T-helper 1 cell (primary cell): ENCODE measurements around the gene LSM8.
"Not testable (repeated sequence)": the region's sequence is repeated elsewhere in the genome, so short reads cannot be mapped to it uniquely, and the experiment has no call there.

Source experiments
- DNase-seq, 5 donors: peaks; one replicate each; pipeline ENCODE4 v3.0.0-alpha.2; 2012 to 2020

LSM8 gene

GRCh38 chr7:118214051-118214832 is 30.3 kb downstream of the LSM8 start:
- DNase-seq = peak; percentile 20 to 63 (median 36)

GRCh38 chr7:118214833-118215182 is 30.8 kb downstream of the LSM8 start:
- no peak for DNase-seq

GRCh38 chr7:118217210-118217619 is 33.3 kb downstream of the LSM8 start:
- no peak for DNase-seq

- DNase-seq = no peak
Measured at GRCh38 chr7:118218413-118219156, 34.6 kb downstream of the LSM8 start.

- no peak for DNase-seq
Measured at GRCh38 chr7:118219157-118219512, 35.2 kb downstream of the LSM8 start.

- no peak for DNase-seq
Measured at GRCh38 chr7:118220583-118220982, 36.6 kb downstream of the LSM8 start.

GRCh38 chr7:118222591-118222990 is 38.6 kb downstream of the LSM8 start:
- DNase-seq = no peak

GRCh38 chr7:118224521-118224920 is 40.6 kb downstream of the LSM8 start, which contains the start of gene ANKRD7:
ANKRD7 (plus strand) TSS chr7:118224704; CDS start chr7:118224831, 127 bp downstream.
- DNase-seq = no peak

GRCh38 chr7:118232837-118233236 is 48.9 kb downstream of the LSM8 start:
- no peak for DNase-seq

- DNase-seq = no peak
Measured at GRCh38 chr7:118233799-118234198, 49.8 kb downstream of the LSM8 start.

- no peak for DNase-seq
Measured at GRCh38 chr7:118239014-118239413, 55.0 kb downstream of the LSM8 start.

- DNase-seq = not testable (repeated sequence)
Measured at GRCh38 chr7:118240320-118240719, 56.4 kb downstream of the LSM8 start.
